OCI-LY3 (cell line): ENCODE data around the gene ZNF680.

Experiments
- CTCF ChIP-seq: fragments of 200-600, 300-600 bp; sonication (generic); IDR thresholded peaks from 2 replicates; pipeline ENCODE4 v1.5.1; 2014; ENCODE audit warnings: antibody characterized with exemption, low read length, low read depth
- EZH2phosphoT487 ChIP-seq: fragments of 200-600 bp; shearing (Covaris generic); IDR thresholded peaks from 2 replicates; pipeline ENCODE4 v1.6.1; 2018; ENCODE audit warnings: antibody characterized with exemption, mixed run types, low read depth

GRCh38 chr7:64528770-64529169 is 34.1 kb downstream of the ZNF680 start:
- TF ChIP-seq CTCF (no peak), EZH2phosphoT487 (no peak)
